ENCODE data around the gene SNX5. TPM values are rescaled to one million over a fixed set of nuclear protein-coding genes. Genes with fewer than 3 reads are reported as not detected.

Gene SNX5
- total and polyA plus RNA-seq, 10 of the 15 experiments (the other 5 are each of a cell fraction or from before 2014, with no cell fraction given) = 92.9 to 316 (median 245) TPM

GRCh38 chr20:17992224-17992637 lies 23.6 kb upstream of the SNX5 start:
- no peaks in the 10 kb centered on the region; the same call in 1 of the 2 replicates for H3K79me2 ChIP-seq (ENCODE audit: control insufficient read depth, insufficient read depth, low read length)
- ChIA-PET CTCF (interaction anchor here (3.1 to 5.5 kb wide), 2 partner anchors 13 to 26 kb away, joined by 14 to 27 read pairs; no protein-coding TSS in a partner anchor), RAD21 (ENCODE audit: unreplicated experiment) (interaction anchor here (0.7 to 2.0 kb wide), 6 partner anchors 12 to 53 kb away, joined by 3 to 9 read pairs (median 6); partner anchors contain the start of gene SNX5), SMC1A (ENCODE audit: uncharacterized antibody, unreplicated experiment) (interaction anchor here (0.6 to 2.9 kb wide), 10 partner anchors 8 to 455 kb away, joined by 3 to 12 read pairs (median 4); no protein-coding TSS in a partner anchor), POLR2A (interaction anchor here (0.9 kb wide), 1 partner anchor 12 kb away, joined by 4 read pairs; no protein-coding TSS in a partner anchor)
- peak overlapping the region; percentile 41 for H3K27ac ChIP-seq (ENCODE audit: control insufficient read depth, insufficient read depth)
- FAIRE-seq (peak; percentile 23), ATAC-seq (peak; percentile 82), DNase-seq (ENCODE audit: low read depth, low spot score) (peak; percentile 44)
- in situ Hi-C loops (cut with MboI) (no loop called here), intact Hi-C loops (cut with micrococcal nuclease; ENCODE audit: unreplicated experiment) (loop anchor here (2.0 to 5.0 kb wide), 3 partner anchors 23 to 309 kb away; partner anchors contain the start of genes MGME1, RRBP1 and SNX5)
- H3K9me3 ChIP-seq (replicated peaks; ENCODE audit: control insufficient read depth, insufficient read depth, low read length) = no peaks in the 10 kb centered on the region
- H3K9ac ChIP-seq (ENCODE audit: control insufficient read depth, insufficient read depth, low read length) = no peak overlapping the region
- WGBS (ENCODE audit: insufficient coverage, insufficient replicate concordance, low lambda C conversion rate, missing lambda C conversion rate) = 6% methylated on average over 6 of the region's 6 CpGs
- no peak overlapping the region for H3K4me3 ChIP-seq
- peak overlapping the region; percentile 60 for H3K4me2 ChIP-seq (ENCODE audit: control insufficient read depth, insufficient read depth)
- peaks cover 21% of the 10 kb centered on the region for H3K4me1 ChIP-seq (ENCODE audit: control insufficient read depth, insufficient read depth, low read length)
- no peaks in the 10 kb centered on the region for H4K20me1 ChIP-seq (ENCODE audit: control insufficient read depth, insufficient read depth)
- BruUV-seq (replicated peaks) = no TSS peak
- H3K36me3 ChIP-seq (ENCODE audit: control insufficient read depth in 2 of 2, insufficient read depth in 2 of 2, low read length in 1 of 2) = peaks cover 2 to 7% of the 10 kb centered on the region in 2 experiments; a peak in 3 of 4 replicates
- no peak overlapping the region; the same call in 1 of the 2 replicates for H2AFZ ChIP-seq (ENCODE audit: control insufficient read depth, low read depth, low read length)
- no peaks in the 10 kb centered on the region for H3K27me3 ChIP-seq (replicated peaks in 1 of 2; ENCODE audit: control insufficient read depth in 2 of 2, insufficient read depth in 2 of 2, low read length in 1 of 2)
- TF ChIP-seq ZNF217 (IDR thresholded peaks at IDR 0.05) (no peak), ATF7 (IDR thresholded peaks at IDR 0.05; ENCODE audit: low read depth) (peak; percentile 34; the same call in 1 of the 2 replicates), KAT2A (conservative IDR thresholded peaks at IDR 0.05; ENCODE audit: control insufficient read depth, low read depth, low read length) (no peak), CBFB (IDR thresholded peaks at IDR 0.05; ENCODE audit: low read depth) (no peak), POLR2A (IDR thresholded peaks at IDR 0.05; ENCODE audit: low read depth, low read length) (no peak), EED (IDR thresholded peaks at IDR 0.05; ENCODE audit: low read depth) (no peak; the same call in 1 of the 2 replicates), IKZF2 (IDR thresholded peaks at IDR 0.05) (peak in 1 of 2 experiments; percentile 63; a peak in 2 of 4 replicates), POLR2AphosphoS5 (IDR thresholded peaks at IDR 0.05; ENCODE audit: low read length) (no peak), JUND (IDR thresholded peaks at IDR 0.05; ENCODE audit: low read depth, low read length) (0 out of 2 replicates have a peak, but pooled peaks have one; percentile 18), CEBPB (IDR thresholded peaks at IDR 0.05; ENCODE audit: borderline replicate concordance in 1 of 2, low read depth in 2 of 2, low read length in 2 of 2) (no peak), FOXK2 (IDR thresholded peaks at IDR 0.05) (no peak), CHD1 (IDR thresholded peaks at IDR 0.05; ENCODE audit: low read depth, low read length) (no peak), SKIL (IDR thresholded peaks at IDR 0.05; ENCODE audit: low read depth, poor library complexity, severe bottlenecking) (peak; percentile 67), MEF2A (IDR thresholded peaks at IDR 0.05; ENCODE audit: insufficient read depth, low read depth, low read length) (no peak), SREBF1 (IDR thresholded peaks at IDR 0.05; ENCODE audit: low read length) (no peak), STAT1 (conservative IDR thresholded peaks at IDR 0.05) (no peak), JUNB (IDR thresholded peaks at IDR 0.05) (peak; percentile 73), LARP7 (IDR thresholded peaks at IDR 0.05) (no peak)
- TF ChIP-seq, protein P1, sequence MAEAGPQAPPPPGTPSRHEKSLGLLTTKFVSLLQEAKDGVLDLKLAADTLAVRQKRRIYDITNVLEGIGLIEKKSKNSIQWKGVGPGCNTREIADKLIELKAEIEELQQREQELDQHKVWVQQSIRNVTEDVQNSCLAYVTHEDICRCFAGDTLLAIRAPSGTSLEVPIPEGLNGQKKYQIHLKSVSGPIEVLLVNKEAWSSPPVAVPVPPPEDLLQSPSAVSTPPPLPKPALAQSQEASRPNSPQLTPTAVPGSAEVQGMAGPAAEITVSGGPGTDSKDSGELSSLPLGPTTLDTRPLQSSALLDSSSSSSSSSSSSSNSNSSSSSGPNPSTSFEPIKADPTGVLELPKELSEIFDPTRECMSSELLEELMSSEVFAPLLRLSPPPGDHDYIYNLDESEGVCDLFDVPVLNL (IDR thresholded peaks at IDR 0.05; ENCODE audit: low read depth, low read length) = no peak
- TF ChIP-seq, protein P2, sequence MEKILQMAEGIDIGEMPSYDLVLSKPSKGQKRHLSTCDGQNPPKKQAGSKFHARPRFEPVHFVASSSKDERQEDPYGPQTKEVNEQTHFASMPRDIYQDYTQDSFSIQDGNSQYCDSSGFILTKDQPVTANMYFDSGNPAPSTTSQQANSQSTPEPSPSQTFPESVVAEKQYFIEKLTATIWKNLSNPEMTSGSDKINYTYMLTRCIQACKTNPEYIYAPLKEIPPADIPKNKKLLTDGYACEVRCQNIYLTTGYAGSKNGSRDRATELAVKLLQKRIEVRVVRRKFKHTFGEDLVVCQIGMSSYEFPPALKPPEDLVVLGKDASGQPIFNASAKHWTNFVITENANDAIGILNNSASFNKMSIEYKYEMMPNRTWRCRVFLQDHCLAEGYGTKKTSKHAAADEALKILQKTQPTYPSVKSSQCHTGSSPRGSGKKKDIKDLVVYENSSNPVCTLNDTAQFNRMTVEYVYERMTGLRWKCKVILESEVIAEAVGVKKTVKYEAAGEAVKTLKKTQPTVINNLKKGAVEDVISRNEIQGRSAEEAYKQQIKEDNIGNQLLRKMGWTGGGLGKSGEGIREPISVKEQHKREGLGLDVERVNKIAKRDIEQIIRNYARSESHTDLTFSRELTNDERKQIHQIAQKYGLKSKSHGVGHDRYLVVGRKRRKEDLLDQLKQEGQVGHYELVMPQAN (conservative IDR thresholded peaks at IDR 0.05) = no peak
